Testis (tissue), 2 donors: Measurements from ENCODE around the gene SARM1.

Experiments used
- CTCF ChIP-seq, 3 experiments: fragments of 450-650 bp in 2 of 3; fragments of 200-600 bp in 1 of 3; sonication (generic) in 1 of 3; IDR thresholded peaks; one replicate each; pipeline ENCODE4 v1.5.1; 2016 to 2019; ENCODE audit warnings: antibody characterized with exemption in 3 of 3, mild to moderate bottlenecking in 2 of 3, moderate library complexity in 1 of 3
- POLR2A ChIP-seq: fragments of 450-650 bp; IDR thresholded peaks from one replicate; pipeline ENCODE4 v1.6.1; 2017; ENCODE audit warnings: antibody characterized with exemption, mild to moderate bottlenecking, moderate library complexity

GRCh38 chr17:28412099-28412498 lies 40.6 kb downstream of the SARM1 start:
- no peak for TF ChIP-seq POLR2A
- TF ChIP-seq CTCF (IDR thresholded peaks at IDR 0.05), result no peak
